NB4 (cell line): ENCODE results near the gene ITCH.

Experiments used
- TF ChIP-seq, protein P1 (sequence below): IDR thresholded peaks from 2 replicates; pipeline ENCODE4 v1.6.1; 2011; ENCODE audit warnings: low read depth, low read length
- TF ChIP-seq, protein P2 (sequence below): IDR thresholded peaks from one replicate; pipeline ENCODE4 v1.5.1; 2012; ENCODE audit warnings: low read depth, low read length

DNA sequence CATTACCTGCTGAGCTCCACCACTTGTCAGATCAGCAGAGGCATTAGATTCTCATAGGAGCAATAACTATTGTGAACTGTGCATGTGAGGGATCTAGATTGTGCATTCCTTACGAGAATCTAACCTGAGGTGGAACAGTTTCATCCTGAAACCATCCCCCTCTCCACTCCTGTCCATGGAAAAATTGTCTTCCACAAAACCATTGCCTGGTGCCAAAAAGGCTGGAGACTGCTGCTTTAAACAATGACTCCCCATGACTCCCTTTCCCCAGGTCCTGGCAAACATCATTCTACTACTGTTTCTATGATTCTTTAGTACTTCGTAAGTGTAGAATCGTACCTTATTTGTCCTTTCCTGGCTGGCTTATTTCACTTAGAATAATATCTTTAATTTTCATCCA lies 143.4 kb downstream of the ITCH start:
- TF ChIP-seq, protein P1, sequence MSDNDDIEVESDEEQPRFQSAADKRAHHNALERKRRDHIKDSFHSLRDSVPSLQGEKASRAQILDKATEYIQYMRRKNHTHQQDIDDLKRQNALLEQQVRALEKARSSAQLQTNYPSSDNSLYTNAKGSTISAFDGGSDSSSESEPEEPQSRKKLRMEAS: no peak
- TF ChIP-seq, protein P2, sequence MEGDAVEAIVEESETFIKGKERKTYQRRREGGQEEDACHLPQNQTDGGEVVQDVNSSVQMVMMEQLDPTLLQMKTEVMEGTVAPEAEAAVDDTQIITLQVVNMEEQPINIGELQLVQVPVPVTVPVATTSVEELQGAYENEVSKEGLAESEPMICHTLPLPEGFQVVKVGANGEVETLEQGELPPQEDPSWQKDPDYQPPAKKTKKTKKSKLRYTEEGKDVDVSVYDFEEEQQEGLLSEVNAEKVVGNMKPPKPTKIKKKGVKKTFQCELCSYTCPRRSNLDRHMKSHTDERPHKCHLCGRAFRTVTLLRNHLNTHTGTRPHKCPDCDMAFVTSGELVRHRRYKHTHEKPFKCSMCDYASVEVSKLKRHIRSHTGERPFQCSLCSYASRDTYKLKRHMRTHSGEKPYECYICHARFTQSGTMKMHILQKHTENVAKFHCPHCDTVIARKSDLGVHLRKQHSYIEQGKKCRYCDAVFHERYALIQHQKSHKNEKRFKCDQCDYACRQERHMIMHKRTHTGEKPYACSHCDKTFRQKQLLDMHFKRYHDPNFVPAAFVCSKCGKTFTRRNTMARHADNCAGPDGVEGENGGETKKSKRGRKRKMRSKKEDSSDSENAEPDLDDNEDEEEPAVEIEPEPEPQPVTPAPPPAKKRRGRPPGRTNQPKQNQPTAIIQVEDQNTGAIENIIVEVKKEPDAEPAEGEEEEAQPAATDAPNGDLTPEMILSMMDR: no peak
